ENCODE results near the gene CEP85.

The CEP85 gene

GRCh38 chr1:26233903-26234643, at the start of gene CEP85:
CEP85 (plus strand) TSS chr1:26234200; CDS start chr1:26239784, 5,584 bp downstream.
- peaks cover 8% of the 10 kb centered on the region for H3K4me1 ChIP-seq (ENCODE audit: insufficient read depth, low read length)
- H3K27me3 ChIP-seq (ENCODE audit: control insufficient read depth in 1 of 2, insufficient read depth in 2 of 2, low read length in 2 of 2), result no peaks in the 10 kb centered on the region
- peak within 1 kb of the TSS; percentile 98 for H3K9ac ChIP-seq (ENCODE audit: low read length)
- H3K4me3 ChIP-seq (ENCODE audit: low read depth in 1 of 2, low read length in 2 of 2), result peak within 1 kb of the TSS; percentile 88 to 96
- H3K27ac ChIP-seq (ENCODE audit: low read depth, low read length), result peak within 1 kb of the TSS; percentile 74
- no peaks in the 10 kb centered on the region for H3K9me3 ChIP-seq (ENCODE audit: low read length)
- no peaks in the 10 kb centered on the region for H3K36me3 ChIP-seq (ENCODE audit: insufficient read depth, low read length)

- Histone ChIP-seq H3K36me3 (ENCODE audit: insufficient read depth, low read length) (no peaks in the 10 kb centered on the region), H3K4me1 (ENCODE audit: insufficient read depth, low read length) (no peaks in the 10 kb centered on the region), H3K27me3 (ENCODE audit: control insufficient read depth in 1 of 2, insufficient read depth in 2 of 2, low read length in 2 of 2) (no peaks in the 10 kb centered on the region), H3K9me3 (ENCODE audit: low read length) (no peaks in the 10 kb centered on the region), H3K4me3 (ENCODE audit: low read depth in 1 of 2, low read length in 2 of 2) (no peak overlapping the region), H3K9ac (ENCODE audit: low read length) (no peak overlapping the region), H3K27ac (ENCODE audit: low read depth, low read length) (no peak overlapping the region)
These were observed 49.1 kb upstream of the CEP85 start for GRCh38 chr1:26184883-26185282.

- Histone ChIP-seq H3K9ac (ENCODE audit: low read length) (no peak overlapping the region), H3K27me3 (ENCODE audit: control insufficient read depth in 1 of 2, insufficient read depth in 2 of 2, low read length in 2 of 2) (no peaks in the 10 kb centered on the region), H3K27ac (ENCODE audit: low read depth, low read length) (no peak overlapping the region), H3K36me3 (ENCODE audit: insufficient read depth, low read length) (no peaks in the 10 kb centered on the region), H3K9me3 (ENCODE audit: low read length) (no peaks in the 10 kb centered on the region), H3K4me1 (ENCODE audit: insufficient read depth, low read length) (no peaks in the 10 kb centered on the region), H3K4me3 (ENCODE audit: low read depth in 1 of 2, low read length in 2 of 2) (no peak overlapping the region)
These were observed 46.1 kb upstream of the CEP85 start for GRCh38 chr1:26187882-26188281.

GRCh38 chr1:26188477-26188876, 45.5 kb upstream of the CEP85 start:
- Histone ChIP-seq H3K4me1 (ENCODE audit: insufficient read depth, low read length) (no peaks in the 10 kb centered on the region), H3K4me3 (ENCODE audit: low read depth in 1 of 2, low read length in 2 of 2) (no peak overlapping the region), H3K9ac (ENCODE audit: low read length) (no peak overlapping the region), H3K36me3 (ENCODE audit: insufficient read depth, low read length) (no peaks in the 10 kb centered on the region), H3K27ac (ENCODE audit: low read depth, low read length) (no peak overlapping the region), H3K9me3 (ENCODE audit: low read length) (no peaks in the 10 kb centered on the region), H3K27me3 (ENCODE audit: control insufficient read depth in 1 of 2, insufficient read depth in 2 of 2, low read length in 2 of 2) (no peaks in the 10 kb centered on the region)

- Histone ChIP-seq H3K27ac (ENCODE audit: low read depth, low read length) (no peak overlapping the region), H3K27me3 (ENCODE audit: control insufficient read depth in 1 of 2, insufficient read depth in 2 of 2, low read length in 2 of 2) (no peaks in the 10 kb centered on the region), H3K9me3 (ENCODE audit: low read length) (no peaks in the 10 kb centered on the region), H3K4me3 (ENCODE audit: low read depth in 1 of 2, low read length in 2 of 2) (no peak overlapping the region), H3K9ac (ENCODE audit: low read length) (no peak overlapping the region), H3K36me3 (ENCODE audit: insufficient read depth, low read length) (no peaks in the 10 kb centered on the region), H3K4me1 (ENCODE audit: insufficient read depth, low read length) (no peaks in the 10 kb centered on the region)
These were observed 44.7 kb upstream of the CEP85 start for GRCh38 chr1:26189331-26189730.

GRCh38 chr1:26189751-26190275, 44.2 kb upstream of the CEP85 start:
- Histone ChIP-seq H3K9ac (ENCODE audit: low read length) (no peak overlapping the region), H3K27ac (ENCODE audit: low read depth, low read length) (no peak overlapping the region), H3K4me3 (ENCODE audit: low read depth in 1 of 2, low read length in 2 of 2) (no peak overlapping the region), H3K27me3 (ENCODE audit: control insufficient read depth in 1 of 2, insufficient read depth in 2 of 2, low read length in 2 of 2) (no peaks in the 10 kb centered on the region), H3K36me3 (ENCODE audit: insufficient read depth, low read length) (no peaks in the 10 kb centered on the region), H3K4me1 (ENCODE audit: insufficient read depth, low read length) (no peaks in the 10 kb centered on the region), H3K9me3 (ENCODE audit: low read length) (no peaks in the 10 kb centered on the region)

- no peaks in the 10 kb centered on the region for H3K4me1 ChIP-seq (ENCODE audit: insufficient read depth, low read length)
- no peaks in the 10 kb centered on the region for H3K27me3 ChIP-seq (ENCODE audit: control insufficient read depth in 1 of 2, insufficient read depth in 2 of 2, low read length in 2 of 2)
- no peaks in the 10 kb centered on the region for H3K36me3 ChIP-seq (ENCODE audit: insufficient read depth, low read length)
- no peak within 1 kb of the TSS for H3K27ac ChIP-seq (ENCODE audit: low read depth, low read length)
- H3K9me3 ChIP-seq (ENCODE audit: low read length), result no peaks in the 10 kb centered on the region
- H3K4me3 ChIP-seq (ENCODE audit: low read depth in 1 of 2, low read length in 2 of 2), result no peak within 1 kb of the TSS
- H3K9ac ChIP-seq (ENCODE audit: low read length), result no peak within 1 kb of the TSS
These were observed 43.5 kb upstream of the CEP85 start, which contains the start of gene CATSPER4 for GRCh38 chr1:26190373-26190987. CATSPER4 (plus strand) TSS chr1:26190602; CDS start chr1:26190628, 26 bp downstream.

- Histone ChIP-seq H3K27ac (ENCODE audit: low read depth, low read length) (no peak overlapping the region), H3K4me3 (ENCODE audit: low read depth in 1 of 2, low read length in 2 of 2) (no peak overlapping the region)
These were observed 42.3 kb upstream of the CEP85 start for GRCh38 chr1:26191739-26192138.

GRCh38 chr1:26195805-26196204, 38.2 kb upstream of the CEP85 start:
- Histone ChIP-seq H3K27ac (ENCODE audit: low read depth, low read length) (no peak overlapping the region), H3K9ac (ENCODE audit: low read length) (no peak overlapping the region), H3K4me1 (ENCODE audit: insufficient read depth, low read length) (no peaks in the 10 kb centered on the region), H3K4me3 (ENCODE audit: low read depth in 1 of 2, low read length in 2 of 2) (no peak overlapping the region), H3K36me3 (ENCODE audit: insufficient read depth, low read length) (no peaks in the 10 kb centered on the region), H3K27me3 (ENCODE audit: control insufficient read depth in 1 of 2, insufficient read depth in 2 of 2, low read length in 2 of 2) (no peaks in the 10 kb centered on the region), H3K9me3 (ENCODE audit: low read length) (no peaks in the 10 kb centered on the region)

More at GRCh38 chr1:26191739-26192138, 42.3 kb upstream of the CEP85 start:
- no peaks in the 10 kb centered on the region for H3K9me3 ChIP-seq (ENCODE audit: low read length)
- no peaks in the 10 kb centered on the region for H3K27me3 ChIP-seq (ENCODE audit: control insufficient read depth in 1 of 2, insufficient read depth in 2 of 2, low read length in 2 of 2)
- H3K36me3 ChIP-seq (ENCODE audit: insufficient read depth, low read length), result no peaks in the 10 kb centered on the region
- H3K9ac ChIP-seq (ENCODE audit: low read length), result no peak overlapping the region
- H3K4me1 ChIP-seq (ENCODE audit: insufficient read depth, low read length), result no peaks in the 10 kb centered on the region

GRCh38 chr1:26197301-26197700, 36.7 kb upstream of the CEP85 start:
- no peak overlapping the region for H3K4me3 ChIP-seq (ENCODE audit: low read depth in 1 of 2, low read length in 2 of 2)
- no peak overlapping the region for H3K9ac ChIP-seq (ENCODE audit: low read length)
- no peaks in the 10 kb centered on the region for H3K36me3 ChIP-seq (ENCODE audit: insufficient read depth, low read length)
- no peaks in the 10 kb centered on the region for H3K4me1 ChIP-seq (ENCODE audit: insufficient read depth, low read length)
- no peaks in the 10 kb centered on the region for H3K9me3 ChIP-seq (ENCODE audit: low read length)
- no peaks in the 10 kb centered on the region for H3K27me3 ChIP-seq (ENCODE audit: control insufficient read depth in 1 of 2, insufficient read depth in 2 of 2, low read length in 2 of 2)
- no peak overlapping the region for H3K27ac ChIP-seq (ENCODE audit: low read depth, low read length)

GRCh38 chr1:26197813-26198212, 36.2 kb upstream of the CEP85 start:
- Histone ChIP-seq H3K36me3 (ENCODE audit: insufficient read depth, low read length) (no peaks in the 10 kb centered on the region), H3K4me3 (ENCODE audit: low read depth in 1 of 2, low read length in 2 of 2) (no peak overlapping the region), H3K27ac (ENCODE audit: low read depth, low read length) (no peak overlapping the region), H3K4me1 (ENCODE audit: insufficient read depth, low read length) (no peaks in the 10 kb centered on the region), H3K27me3 (ENCODE audit: control insufficient read depth in 1 of 2, insufficient read depth in 2 of 2, low read length in 2 of 2) (peaks cover 0 to under 1% of the 10 kb centered on the region in 2 donors), H3K9ac (ENCODE audit: low read length) (no peak overlapping the region), H3K9me3 (ENCODE audit: low read length) (no peaks in the 10 kb centered on the region)

Measured in muscle layer of colon (tissue), 2 donors.